Measurements from ENCODE around the gene MYRF.

The MYRF gene

GRCh38 chr11:61760946-61761345 is 8.5 kb downstream of the MYRF start:
- no peak for DNase-seq (ENCODE audit: low read depth)

- no peak for DNase-seq (ENCODE audit: low read depth)
Measured at GRCh38 chr11:61761440-61762222, 9.2 kb downstream of the MYRF start.

GRCh38 chr11:61762223-61762615 is 9.8 kb downstream of the MYRF start:
- DNase-seq (ENCODE audit: low read depth): no peak

- no peak for DNase-seq (ENCODE audit: low read depth)
Measured at GRCh38 chr11:61762798-61763197, 10.4 kb downstream of the MYRF start.

GRCh38 chr11:61763930-61764605 is 11.6 kb downstream of the MYRF start:
- no peak for DNase-seq (ENCODE audit: low read depth)

GRCh38 chr11:61764606-61765260 is 12.3 kb downstream of the MYRF start:
- DNase-seq (ENCODE audit: low read depth): no peak

GRCh38 chr11:61765550-61766253 is 13.3 kb downstream of the MYRF start:
- no peak for DNase-seq (ENCODE audit: low read depth)

GRCh38 chr11:61766353-61766841 is 14.0 kb downstream of the MYRF start:
- DNase-seq (ENCODE audit: low read depth): no peak

- no peak for DNase-seq (ENCODE audit: low read depth)
Measured at GRCh38 chr11:61768376-61769076, 16.1 kb downstream of the MYRF start.

GRCh38 chr11:61769169-61769920 is 16.9 kb downstream of the MYRF start:
- no peak for DNase-seq (ENCODE audit: low read depth)

- no peak for DNase-seq (ENCODE audit: low read depth)
Measured at GRCh38 chr11:61769946-61770683, 17.7 kb downstream of the MYRF start.

- DNase-seq (ENCODE audit: low read depth): no peak
Measured at GRCh38 chr11:61771195-61771894, 18.9 kb downstream of the MYRF start.

- DNase-seq (ENCODE audit: low read depth): no peak
Measured at GRCh38 chr11:61771985-61772455, 19.6 kb downstream of the MYRF start.

GRCh38 chr11:61773356-61773755 is 20.9 kb downstream of the MYRF start:
- no peak for DNase-seq (ENCODE audit: low read depth)

- DNase-seq (ENCODE audit: low read depth): no peak
Measured at GRCh38 chr11:61773809-61774208, 21.4 kb downstream of the MYRF start.

- no peak for DNase-seq (ENCODE audit: low read depth)
Measured at GRCh38 chr11:61774411-61774810, 22.0 kb downstream of the MYRF start.

- no peak for DNase-seq (ENCODE audit: low read depth)
Measured at GRCh38 chr11:61775106-61775505, 22.7 kb downstream of the MYRF start.

GRCh38 chr11:61775606-61776554 is 23.4 kb downstream of the MYRF start:
- DNase-seq (ENCODE audit: low read depth): no peak

Measured in activated T-helper 9 cell treated with anti-CD3 and anti-CD28 coated beads, Interleukin-2, amount 50 U/mL, for 16 hours (primary cell).